Measurements from ENCODE around the gene ATP1A4.

ATP1A4 gene

DNA sequence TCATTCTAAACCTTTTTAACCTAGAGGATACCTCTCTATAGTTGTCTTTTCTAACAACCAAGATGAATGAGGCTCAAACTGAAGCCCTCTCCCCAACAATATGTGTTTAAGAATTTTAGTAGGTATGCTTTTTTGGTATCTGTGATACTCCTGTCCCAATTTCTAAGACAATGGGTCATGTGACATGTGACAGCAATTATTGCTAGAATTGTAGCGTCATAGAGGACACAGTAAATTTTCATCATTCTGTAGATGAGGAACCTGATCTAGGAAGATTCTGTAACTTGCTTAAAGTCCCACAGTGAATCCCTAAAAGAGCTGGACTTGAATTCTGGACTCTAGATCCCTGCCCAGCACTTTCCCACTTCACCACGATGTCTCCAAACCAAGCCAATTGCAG is 27.3 kb downstream of the ATP1A4 start:
- DNase-seq: no peak

- DNase-seq: no peak
Measured at GRCh38 chr1:160179336-160179735, 27.9 kb downstream of the ATP1A4 start.

DNA sequence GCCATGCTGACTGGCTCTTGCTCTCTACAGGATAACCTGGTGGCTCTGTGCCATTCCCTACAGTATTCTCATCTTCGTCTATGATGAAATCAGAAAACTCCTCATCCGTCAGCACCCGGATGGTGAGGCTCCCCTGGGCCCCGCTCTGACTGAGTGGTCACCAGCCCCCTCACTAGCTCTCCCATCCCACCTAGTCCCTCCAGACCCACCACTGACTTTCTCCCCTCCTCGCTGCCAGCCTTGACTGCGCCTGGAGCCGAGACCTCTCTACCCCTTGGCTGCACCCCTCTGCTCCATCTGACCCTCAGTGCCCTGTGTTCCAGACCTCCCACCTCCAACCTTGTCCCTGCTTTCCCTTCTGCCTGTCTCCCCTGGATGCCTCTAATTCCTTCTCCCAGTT is 34.8 kb downstream of the ATP1A4 start:
- DNase-seq: no peak

- no peak for DNase-seq
Measured at GRCh38 chr1:160186729-160187128, 35.3 kb downstream of the ATP1A4 start.

GRCh38 chr1:160187407-160187806 is 36.0 kb downstream of the ATP1A4 start:
- DNase-seq: no peak

GRCh38 chr1:160188341-160188740 is 36.9 kb downstream of the ATP1A4 start:
- DNase-seq: no peak

GRCh38 chr1:160189649-160190625 is 38.5 kb downstream of the ATP1A4 start, which contains the start of gene CASQ1:
Gene CASQ1, plus strand, starts transcription at chr1:160190575. Its CDS starts 177 bp downstream, at chr1:160190752.
- DNase-seq: no peak

GRCh38 chr1:160191756-160192155 is 40.4 kb downstream of the ATP1A4 start:
- no peak for DNase-seq

DNA sequence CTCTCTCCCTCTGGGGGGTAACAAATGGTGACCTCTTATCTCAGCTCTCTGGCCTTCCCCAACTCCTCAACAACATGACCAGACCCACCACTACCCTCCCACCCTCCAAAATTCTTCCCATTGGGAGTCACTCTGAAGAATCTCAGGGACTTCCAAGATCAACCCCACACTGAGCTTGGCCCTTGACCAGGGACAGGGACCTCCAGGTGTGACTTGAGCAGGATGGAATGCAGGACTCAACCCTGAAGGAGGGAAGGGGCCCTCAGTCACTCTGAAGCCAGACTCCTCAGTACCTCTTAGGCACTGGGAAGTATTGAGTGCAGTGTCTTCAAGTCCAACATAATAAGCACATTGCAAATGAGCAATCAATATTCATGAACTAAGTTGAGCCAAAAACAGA is 40.8 kb downstream of the ATP1A4 start:
- DNase-seq: no peak

- DNase-seq: peak; percentile 62
Measured at GRCh38 chr1:160193091-160193819, 41.9 kb downstream of the ATP1A4 start.

- no peak for DNase-seq
Measured at GRCh38 chr1:160193832-160194736, 42.7 kb downstream of the ATP1A4 start.

DNA sequence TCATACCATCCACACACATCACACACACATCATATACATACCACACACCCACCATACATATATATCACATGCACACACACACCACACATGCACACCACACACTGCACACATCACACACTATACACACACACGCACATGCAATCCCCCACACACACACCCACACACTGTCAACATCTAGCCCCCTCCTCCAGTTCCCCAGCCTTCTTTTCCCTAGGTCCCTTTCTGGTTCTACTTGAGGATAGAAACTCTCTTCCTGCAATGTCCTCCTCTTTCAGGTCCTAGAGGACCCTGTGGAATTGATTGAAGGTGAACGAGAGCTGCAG is 43.3 kb downstream of the ATP1A4 start:
- DNase-seq: no peak

GRCh38 chr1:160196143-160196542 is 44.7 kb downstream of the ATP1A4 start:
- DNase-seq: no peak

DNA sequence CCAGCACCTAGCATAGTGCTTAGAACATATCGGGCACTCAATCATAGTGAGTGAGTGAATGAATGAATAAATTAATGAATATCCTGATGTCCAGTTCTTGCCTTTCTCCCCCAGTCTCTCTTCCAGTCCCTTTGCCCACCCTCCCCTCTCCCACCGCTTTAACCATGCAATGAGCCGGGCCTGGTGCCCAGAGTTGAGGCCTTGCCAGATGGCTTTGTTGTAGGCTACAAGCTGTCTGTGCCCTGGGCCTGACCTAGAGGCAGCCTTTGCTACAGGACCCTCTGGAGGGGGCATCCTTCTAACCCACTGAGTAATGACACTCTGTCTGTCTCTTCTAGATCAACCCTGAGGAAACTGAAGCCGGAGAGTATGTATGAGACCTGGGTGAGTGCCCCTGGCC is 45.8 kb downstream of the ATP1A4 start:
- DNase-seq: no peak

- DNase-seq: no peak
Measured at GRCh38 chr1:160200786-160201185, 49.4 kb downstream of the ATP1A4 start.

DNA sequence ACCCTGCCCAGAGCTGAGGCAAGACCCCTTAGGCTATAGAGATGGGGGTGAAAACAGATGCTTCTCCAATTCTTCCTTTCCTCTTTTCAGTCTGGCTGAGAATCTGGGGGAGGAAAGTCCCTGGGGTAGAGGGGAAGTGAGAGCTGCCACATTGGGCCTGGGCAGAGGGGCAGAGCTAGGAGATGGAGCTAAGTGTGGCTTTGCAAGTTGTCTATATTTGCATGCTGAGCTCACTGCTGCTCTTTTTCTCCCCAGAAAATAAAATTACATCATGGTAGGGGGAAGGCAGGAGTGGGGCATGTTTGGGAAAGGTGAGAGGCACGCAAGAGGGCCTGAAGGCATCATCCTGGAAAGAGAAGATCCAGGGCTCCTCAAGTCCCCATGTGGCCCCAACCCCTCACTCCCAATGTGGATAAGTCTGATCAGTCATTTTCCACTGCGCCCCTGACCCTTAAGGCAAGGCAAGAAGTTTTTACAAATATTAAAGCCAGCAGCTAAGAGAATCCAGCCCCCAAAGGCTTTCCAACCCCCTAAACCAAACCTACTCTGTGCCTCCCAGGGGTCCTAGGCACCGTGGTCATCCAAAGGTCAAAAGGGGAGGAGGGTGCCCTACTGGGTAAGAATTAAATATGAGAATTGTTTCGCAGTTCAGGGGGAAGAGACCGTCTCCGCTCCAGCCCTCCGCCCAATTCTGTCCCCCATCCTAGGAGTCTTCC is 53.3 kb downstream of the ATP1A4 start:
- DNase-seq: no peak

DNA sequence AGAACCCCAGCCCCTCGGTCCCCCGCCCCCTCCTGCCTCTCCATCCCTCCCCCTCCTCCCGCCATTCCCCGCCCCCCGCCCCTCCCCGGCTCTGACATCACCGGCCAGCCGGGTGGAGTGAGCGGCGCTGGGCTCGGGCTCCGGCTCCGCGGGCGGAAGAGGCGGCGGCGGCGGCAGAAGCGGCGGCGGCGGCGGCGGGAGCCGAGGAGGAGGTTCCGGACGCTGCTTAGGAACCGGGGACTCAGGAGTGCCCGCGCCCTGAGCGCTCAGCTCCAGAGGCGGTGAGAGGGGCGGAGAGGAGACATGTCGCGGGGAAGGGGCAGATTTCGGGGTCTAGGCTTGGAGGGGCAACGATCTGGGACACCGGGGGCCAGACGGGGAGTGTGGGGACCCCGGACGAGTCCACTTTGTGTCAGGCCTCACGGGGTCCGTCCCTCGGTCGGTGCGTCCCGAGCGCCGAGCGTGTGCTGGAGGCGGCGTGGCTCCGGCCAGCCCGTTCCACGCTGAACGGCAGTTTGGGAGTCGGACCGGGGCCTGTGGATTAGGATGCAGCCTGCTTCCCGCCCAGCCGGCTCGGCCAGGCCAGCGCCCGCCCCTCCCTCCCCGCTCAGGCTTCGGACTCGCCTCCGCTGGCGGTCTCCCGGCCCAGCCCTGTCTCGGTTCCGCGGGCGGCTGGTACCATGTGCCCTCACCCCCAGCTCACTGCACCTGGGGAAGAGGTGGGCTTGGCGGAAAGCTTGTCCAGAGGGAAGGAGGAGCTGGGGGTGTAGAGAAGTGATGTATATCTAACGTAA is 54.0 kb downstream of the ATP1A4 start, which contains the start of gene PEA15:
Gene PEA15, plus strand, starts transcription at position 143 of the 794 bp plus-strand sequence. CDS start 6,161 bp downstream, outside the sequence.
- DNase-seq: peak; percentile 54

DNA sequence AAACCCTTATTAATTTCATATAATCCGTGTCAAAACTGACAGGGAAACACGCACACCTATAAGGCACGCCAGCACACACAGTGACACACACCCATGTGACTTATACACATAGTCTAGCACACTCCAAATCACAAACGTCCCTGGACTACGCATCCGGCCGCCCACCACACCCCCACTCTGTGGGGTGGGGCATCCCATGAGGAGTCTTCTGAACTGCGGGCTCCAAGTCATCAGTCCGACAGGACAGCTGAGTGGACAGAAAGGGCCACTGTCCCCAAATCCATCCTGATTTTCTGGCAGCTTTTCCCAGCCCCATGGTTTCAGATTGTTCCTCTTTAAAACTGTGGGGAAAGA is 54.6 kb downstream of the ATP1A4 start:
- DNase-seq: peak; percentile 27

DNA sequence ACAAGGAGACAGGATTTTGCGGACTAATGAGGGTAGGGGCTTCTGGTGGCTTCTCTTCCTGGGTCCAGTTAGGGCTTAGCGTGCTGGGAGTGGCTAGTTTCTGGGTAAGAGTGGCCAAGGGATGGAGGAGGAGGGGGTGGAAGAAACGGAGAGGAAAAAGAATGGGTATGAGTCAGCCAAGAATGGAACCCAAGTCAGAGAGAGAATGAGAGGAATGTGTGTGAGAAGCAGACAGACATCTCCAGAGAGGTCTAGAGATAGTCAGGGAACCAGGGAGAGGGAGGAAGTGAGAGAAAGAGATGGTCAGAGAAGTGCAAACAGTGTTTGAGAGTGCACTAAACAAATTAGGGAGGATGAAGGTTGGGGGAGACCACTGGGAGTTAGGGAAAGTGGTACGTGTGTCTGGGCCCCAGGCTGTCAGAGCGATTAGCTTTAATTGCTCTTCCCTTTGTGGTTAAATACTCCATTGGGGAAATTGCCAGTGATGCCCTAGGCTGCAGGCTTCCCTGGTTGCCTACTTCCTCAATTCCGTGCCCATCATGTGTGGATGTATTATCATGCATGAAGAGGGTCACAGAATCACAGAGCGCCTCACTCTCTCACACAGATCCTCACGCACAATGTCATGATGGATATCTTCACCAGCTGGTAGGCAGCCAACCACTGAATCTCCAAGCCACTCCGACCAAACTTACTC is 55.2 kb downstream of the ATP1A4 start:
- DNase-seq: no peak

DNA sequence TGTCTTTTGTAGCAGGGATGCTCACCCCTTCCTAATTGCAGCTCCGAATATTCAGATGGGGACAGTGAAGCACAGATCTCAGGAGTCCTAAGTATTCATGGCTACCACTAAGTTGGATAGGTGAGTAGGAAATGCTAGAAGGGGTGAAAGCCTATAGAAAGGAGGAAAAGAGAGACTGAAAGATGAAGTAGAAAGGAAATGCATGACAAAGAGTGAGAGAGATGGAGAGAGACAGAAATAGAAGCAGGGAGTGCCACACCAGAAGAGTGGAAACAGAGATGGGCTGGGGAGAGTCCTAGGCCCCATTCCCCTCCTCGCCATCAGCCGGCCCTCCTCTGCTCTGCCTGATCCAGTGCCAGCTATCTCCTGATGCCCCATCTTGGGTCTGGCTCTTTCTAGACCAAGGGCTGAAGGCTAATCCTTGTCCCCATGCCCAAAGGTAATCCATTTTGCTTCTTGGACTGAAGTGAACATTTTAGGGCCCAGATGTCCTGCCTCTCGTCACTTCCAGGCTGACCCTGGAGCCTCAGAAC is 55.8 kb downstream of the ATP1A4 start:
- no peak for DNase-seq

All from activated effector memory CD4-positive, alpha-beta T cell treated with Interleukin-2 at 50 U/mL for 16 hours (primary cell).